ENCODE measurements around the gene EXOSC2. TPM values are rescaled to one million over a fixed set of nuclear protein-coding genes. Genes with fewer than 3 reads are reported as not detected.

Gene EXOSC2
- total and polyA plus RNA-seq, 2 of the 8 experiments (the other 6 are each of a cell fraction or from before 2014, with no cell fraction given): 47.8 to 93.6 TPM

DNA sequence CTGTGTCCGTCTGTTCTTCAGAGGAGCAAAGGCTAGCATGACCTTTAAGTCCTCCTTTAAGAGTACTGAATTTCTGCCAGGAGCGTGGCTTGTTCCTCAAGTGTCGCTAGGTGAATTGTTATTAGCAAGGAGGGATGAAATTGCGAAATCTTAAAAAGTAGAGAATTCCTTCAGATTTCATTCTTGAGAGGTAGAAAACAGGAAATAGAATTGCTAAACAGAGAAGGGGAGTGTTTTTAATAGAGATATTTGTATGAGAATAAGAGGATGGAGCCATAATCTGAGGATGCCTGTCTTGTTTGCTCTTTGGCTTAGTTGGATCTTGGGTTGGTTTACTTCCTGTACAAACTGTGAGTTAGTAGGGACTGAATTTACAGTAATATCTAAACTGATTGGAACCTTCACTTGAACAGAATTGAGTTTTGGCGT is 39.2 kb downstream of the EXOSC2 start:
- no peak overlapping the region for H3K4ac ChIP-seq (replicated peaks; ENCODE audit: insufficient read length, low read depth, low read length)
- peak; percentile 78; the same call in 1 of the 2 replicates for TF ChIP-seq CEBPB (IDR thresholded peaks at IDR 0.05; ENCODE audit: low read depth, low read length)
- TF ChIP-seq CREB1 (IDR thresholded peaks at IDR 0.05): no peak
- no peak for TF ChIP-seq CBX5 (IDR thresholded peaks at IDR 0.05; ENCODE audit: low read depth, low read length)
- TF ChIP-seq SIX5 (IDR thresholded peaks at IDR 0.05; ENCODE audit: low read depth, low read length): no peak
- no peak for TF ChIP-seq GTF2F1 (IDR thresholded peaks at IDR 0.05; ENCODE audit: borderline replicate concordance, low read depth, low read length)
- TF ChIP-seq RXRA (IDR thresholded peaks at IDR 0.05; ENCODE audit: insufficient read depth, low read depth, low read length): no peak
- no peak for TF ChIP-seq HDAC2 (IDR thresholded peaks at IDR 0.05; ENCODE audit: borderline replicate concordance in 1 of 2, low read depth in 2 of 2, low read length in 2 of 2)
- no peak for TF ChIP-seq ASH2L (IDR thresholded peaks at IDR 0.05; ENCODE audit: low read length)
- TF ChIP-seq EP300 (IDR thresholded peaks at IDR 0.05; ENCODE audit: borderline replicate concordance in 1 of 2, low read depth in 2 of 2, low read length in 2 of 2): no peak
- no peaks in the 10 kb centered on the region for H3K36me3 ChIP-seq (ENCODE audit: control insufficient read depth in 2 of 4, insufficient read depth in 4 of 4, low read length in 3 of 4)
- no peak overlapping the region for H2AFZ ChIP-seq (ENCODE audit: low read length)
- 92% methylated on average over 5 of the region's 5 CpGs; no CpG with 5 or more reads in 1 of the 2 experiments for WGBS, 2 experiments (ENCODE audit: extremely low coverage in 1 of 2, insufficient coverage in 1 of 2, insufficient read length in 1 of 2, insufficient replicate concordance in 2 of 2, low coverage in 1 of 2, low lambda C conversion rate in 2 of 2, missing lambda C conversion rate in 1 of 2)
- H3K4me1 ChIP-seq (replicated peaks in 1 of 4; ENCODE audit: control insufficient read depth in 3 of 4, insufficient read depth in 4 of 4, low read length in 3 of 4): no peaks in the 10 kb centered on the region; a peak in 1 of 7 replicates
- H4K8ac ChIP-seq (ENCODE audit: extremely low read depth, insufficient read depth, low read length): no peak overlapping the region
- no peak overlapping the region for H2BK15ac ChIP-seq (ENCODE audit: low read length)
- H2BK120ac ChIP-seq (replicated peaks; ENCODE audit: low read depth, low read length): no peak overlapping the region
- no peak overlapping the region for H3K27ac ChIP-seq (ENCODE audit: low read depth, low read length)
- H2BK12ac ChIP-seq (ENCODE audit: low read depth, low read length): no peak overlapping the region
- no peak overlapping the region for H2BK5ac ChIP-seq (ENCODE audit: low read depth, low read length)
- H2BK20ac ChIP-seq (ENCODE audit: low read length): no peak overlapping the region
- H3K79me1 ChIP-seq (ENCODE audit: low read depth, low read length): peaks cover 5% of the 10 kb centered on the region; the same call in 1 of the 2 replicates
- H3K23me2 ChIP-seq (ENCODE audit: low read depth, low read length): no peaks in the 10 kb centered on the region
- no peak overlapping the region for H2AK5ac ChIP-seq (ENCODE audit: low read depth, low read length)
- POLR2A ChIA-PET (ENCODE audit: partially characterized antibody): interaction anchor here (0.8 to 1.8 kb wide), 3 partner anchors 18 to 41 kb away, joined by 3 to 4 read pairs (median 3); no protein-coding TSS in a partner anchor
- no peak overlapping the region for H3K23ac ChIP-seq (ENCODE audit: insufficient read length)
- CTCF ChIA-PET (ENCODE audit: partially characterized antibody): interaction anchor here (0.6 to 3.6 kb wide), 12 partner anchors 11 to 245 kb away, joined by 3 to 25 read pairs (median 4); partner anchors contain the start of gene EXOSC2
- no peak overlapping the region for H4K91ac ChIP-seq (replicated peaks; ENCODE audit: insufficient read length, low read length)
- DNase-seq (ENCODE audit: low read depth in 1 of 2, low spot score in 2 of 2) (no peak), FAIRE-seq (no peak)
- no peak overlapping the region for H4K5ac ChIP-seq (ENCODE audit: insufficient read length, low read depth, low read length)
- H3K27me3 ChIP-seq (replicated peaks in 1 of 4; ENCODE audit: control insufficient read depth in 3 of 4, extremely low read depth in 1 of 4, insufficient read depth in 3 of 4, low read length in 3 of 4): peaks cover 0 to 1% (median 0%) of the 10 kb centered on the region in 4 experiments; a peak in 1 of 7 replicates
- H3K9ac ChIP-seq (replicated peaks in 1 of 4; ENCODE audit: extremely low read depth in 1 of 4, low read depth in 3 of 4, low read length in 3 of 4): no peak overlapping the region
- no peak overlapping the region for H3K56ac ChIP-seq (replicated peaks; ENCODE audit: insufficient read length, low read depth, low read length)
- no peak overlapping the region for H3K18ac ChIP-seq (ENCODE audit: extremely low read depth, low read length)
- no peak overlapping the region for H3K4me3 ChIP-seq (ENCODE audit: extremely low read depth in 1 of 4, insufficient read depth in 2 of 4, low read depth in 3 of 4, low read length in 4 of 4)
- H3K14ac ChIP-seq (ENCODE audit: insufficient read length): no peak overlapping the region
- peaks cover 0 to 2% of the 10 kb centered on the region in 2 experiments for H4K20me1 ChIP-seq (replicated peaks in 1 of 2; ENCODE audit: control insufficient read depth in 1 of 2, insufficient read depth in 2 of 2, low read length in 2 of 2)
- no peak overlapping the region for H3K4me2 ChIP-seq (ENCODE audit: insufficient read depth in 1 of 2, low read depth in 2 of 2, low read length in 2 of 2)
- H3K9me3 ChIP-seq (ENCODE audit: insufficient read depth in 2 of 2, low read depth in 1 of 2, low read length in 1 of 2): no peaks in the 10 kb centered on the region
- H3K79me2 ChIP-seq (ENCODE audit: control insufficient read depth in 1 of 2, insufficient read depth in 2 of 2, low read length in 2 of 2): peaks cover 0 to 46% of the 10 kb centered on the region in 2 experiments; a peak in 2 of 4 replicates

All from H1 (cell line).